NCI-H2196 treated with DMSO at 0.1 percent for 48 hours (cell line): ENCODE results near the gene DLEC1.
"Not testable (repeated sequence)": the region's sequence is repeated elsewhere in the genome, so short reads cannot be mapped to it uniquely, and the experiment has no call there.

ENCODE experiments used
- DNase-seq: peaks from one replicate; lab custom pipeline; 2025; ENCODE audit not compliant: unreplicated experiment; lab: John Stamatoyannopoulos, UW

DLEC1 gene

DNA sequence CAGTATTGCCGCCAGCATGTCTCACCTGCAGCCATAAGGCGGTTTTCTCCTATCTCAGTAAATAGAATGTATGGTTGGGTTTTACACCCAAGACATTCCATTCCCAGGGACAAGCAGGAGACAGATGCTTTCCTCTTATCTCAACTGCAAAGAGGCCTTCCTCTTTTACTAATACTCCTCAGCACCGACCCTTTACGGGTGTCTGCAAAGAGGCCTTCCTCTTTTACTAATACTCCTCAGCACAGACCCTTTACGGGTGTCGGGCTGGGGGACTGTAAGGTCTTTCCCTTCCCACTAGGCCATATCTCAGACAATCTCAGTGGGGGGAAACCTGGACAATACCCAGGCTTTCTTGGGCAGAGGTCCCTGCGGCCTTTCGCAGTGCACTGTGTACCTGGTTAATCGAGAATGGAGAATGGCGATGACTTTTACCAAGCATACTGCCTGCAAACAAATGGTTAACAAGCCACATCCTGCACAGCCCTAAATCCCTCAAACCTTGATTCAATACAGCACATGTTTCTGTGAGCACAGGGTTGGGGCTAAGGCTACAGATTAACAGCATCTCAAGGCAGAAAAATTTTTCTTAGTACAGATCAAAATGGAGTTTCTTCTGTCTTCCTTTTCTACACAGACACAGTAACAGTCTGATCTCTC is 96.7 kb downstream of the DLEC1 start:
- DNase-seq: not testable (repeated sequence)

DNA sequence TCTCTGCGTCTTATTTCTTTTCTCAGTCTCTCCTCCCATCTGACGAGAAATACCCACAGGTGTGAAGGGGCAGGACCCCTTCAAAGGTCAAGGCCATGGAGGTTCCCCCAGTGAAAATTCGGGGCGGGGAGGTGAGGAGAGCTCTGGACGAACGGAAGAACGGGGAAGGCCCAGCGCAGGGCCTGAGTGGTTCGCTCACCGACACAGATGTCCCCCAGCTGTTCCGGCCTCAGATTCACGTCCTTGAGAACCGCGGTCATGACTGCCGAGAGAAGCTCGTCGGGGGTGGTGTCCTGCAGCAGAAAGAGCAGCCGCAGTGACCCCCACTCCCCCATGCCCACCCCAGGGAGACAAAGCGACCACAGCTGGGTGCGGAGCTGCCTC is 97.4 kb downstream of the DLEC1 start:
- DNase-seq: no peak

GRCh38 chr3:38136777-38137614 is 98.0 kb downstream of the DLEC1 start, which contains the start of gene ACAA1:
ACAA1 (minus strand) TSS chr3:38137127; CDS start chr3:38137035, 92 bp downstream.
- DNase-seq: peak; percentile 83

DNA sequence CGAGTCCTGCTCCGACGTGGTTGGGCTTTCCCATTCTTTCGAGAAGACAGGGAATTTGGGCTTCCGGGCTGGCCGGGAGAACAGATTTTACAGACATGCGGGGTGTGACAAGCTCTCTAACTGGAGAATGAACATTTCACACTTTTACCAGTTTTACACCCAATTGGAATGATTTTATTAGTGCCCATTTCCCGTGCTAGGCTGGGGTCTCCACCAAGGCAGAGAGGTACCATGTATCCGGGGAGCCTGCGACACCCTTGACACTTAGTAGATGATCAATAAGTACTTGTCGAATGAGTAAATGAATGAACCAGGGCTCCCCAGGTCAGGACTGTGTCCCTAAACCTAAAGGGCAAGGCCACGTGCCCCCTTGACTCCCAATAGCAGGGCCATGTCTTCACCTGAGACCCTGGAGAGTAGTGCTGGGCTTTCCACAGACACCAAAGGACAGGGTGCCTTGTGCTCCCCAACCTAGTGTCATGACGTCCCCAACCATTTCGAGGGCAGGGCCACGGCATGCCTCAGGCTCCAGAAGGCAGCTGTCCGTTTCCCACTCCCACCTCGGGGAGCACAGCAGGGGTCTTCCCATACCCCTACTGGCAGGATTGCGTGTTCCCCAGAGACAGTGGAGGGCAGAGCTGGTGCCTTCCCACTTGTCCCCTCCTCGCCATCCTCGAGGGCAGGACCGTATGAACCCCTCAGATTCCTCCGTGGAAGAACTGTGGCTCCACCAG is 98.8 kb downstream of the DLEC1 start:
- DNase-seq: no peak

- no peak for DNase-seq
Observed at GRCh38 chr3:38138349-38139190, 99.6 kb downstream of the DLEC1 start, which contains the start of gene MYD88. MYD88 (plus strand) TSS chr3:38138661; CDS start chr3:38138701, 40 bp downstream.

DNA sequence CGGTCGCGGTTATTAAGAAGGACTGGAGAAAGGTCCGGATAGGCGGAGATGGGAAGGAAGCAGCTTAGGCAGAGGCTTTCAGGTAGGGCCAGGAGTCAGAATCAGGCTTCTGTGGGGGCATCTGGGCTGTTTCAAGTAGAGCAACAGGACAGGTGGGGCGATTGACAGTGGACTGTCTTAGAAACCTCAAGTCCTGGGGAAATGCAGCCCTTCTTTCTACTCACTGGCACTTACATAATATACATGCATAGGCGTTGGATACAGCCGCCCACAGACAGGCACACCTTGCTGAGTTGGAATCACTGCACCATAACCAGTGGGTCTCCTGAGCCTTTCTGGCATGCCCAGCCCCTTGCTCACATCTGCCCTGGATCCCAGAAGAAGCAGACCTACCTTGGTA is 100.2 kb downstream of the DLEC1 start:
- DNase-seq: no peak

DNA sequence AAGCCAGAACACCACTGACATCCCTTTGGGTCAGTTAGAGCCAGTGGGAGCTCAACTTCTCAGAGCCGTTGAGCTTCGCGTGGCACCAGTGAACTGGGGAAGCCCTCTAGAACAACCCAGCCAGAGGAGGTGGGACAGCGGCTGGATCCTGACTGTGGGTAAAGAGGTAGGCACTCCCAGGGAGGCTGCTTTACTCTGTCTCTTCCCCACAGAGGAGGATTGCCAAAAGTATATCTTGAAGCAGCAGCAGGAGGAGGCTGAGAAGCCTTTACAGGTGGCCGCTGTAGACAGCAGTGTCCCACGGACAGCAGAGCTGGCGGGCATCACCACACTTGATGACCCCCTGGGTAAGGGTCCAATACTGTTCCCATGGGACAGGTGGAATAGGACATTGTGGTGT is 100.6 kb downstream of the DLEC1 start:
- DNase-seq: no peak

DNA sequence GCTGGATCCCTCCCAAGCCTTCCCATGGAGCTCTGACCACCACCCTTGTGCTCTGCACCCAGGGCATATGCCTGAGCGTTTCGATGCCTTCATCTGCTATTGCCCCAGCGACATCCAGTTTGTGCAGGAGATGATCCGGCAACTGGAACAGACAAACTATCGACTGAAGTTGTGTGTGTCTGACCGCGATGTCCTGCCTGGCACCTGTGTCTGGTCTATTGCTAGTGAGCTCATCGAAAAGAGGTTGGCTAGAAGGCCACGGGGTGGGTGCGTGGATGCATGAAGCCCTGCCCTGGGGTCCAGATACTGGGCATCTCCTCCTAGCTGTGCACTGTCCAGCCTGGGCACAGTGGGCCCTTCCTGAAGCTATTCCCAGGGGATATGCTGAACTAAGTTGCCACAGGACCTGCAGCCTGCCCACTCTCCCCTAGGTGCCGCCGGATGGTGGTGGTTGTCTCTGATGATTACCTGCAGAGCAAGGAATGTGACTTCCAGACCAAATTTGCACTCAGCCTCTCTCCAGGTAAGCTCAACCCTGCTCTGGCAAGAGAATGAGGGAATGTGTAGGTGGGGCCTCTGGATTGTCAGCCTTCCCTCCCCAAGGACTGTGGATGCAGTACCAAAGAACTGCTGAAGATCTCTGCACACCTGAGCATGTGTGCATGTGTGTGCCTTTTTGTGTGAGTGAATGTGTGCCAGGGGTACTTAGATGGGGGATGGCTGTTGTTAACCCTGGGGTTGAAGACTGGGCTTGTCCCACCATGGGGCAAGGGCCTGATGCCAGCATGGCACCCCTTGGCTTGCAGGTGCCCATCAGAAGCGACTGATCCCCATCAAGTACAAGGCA is 101.5 kb downstream of the DLEC1 start:
- DNase-seq: no peak

DNA sequence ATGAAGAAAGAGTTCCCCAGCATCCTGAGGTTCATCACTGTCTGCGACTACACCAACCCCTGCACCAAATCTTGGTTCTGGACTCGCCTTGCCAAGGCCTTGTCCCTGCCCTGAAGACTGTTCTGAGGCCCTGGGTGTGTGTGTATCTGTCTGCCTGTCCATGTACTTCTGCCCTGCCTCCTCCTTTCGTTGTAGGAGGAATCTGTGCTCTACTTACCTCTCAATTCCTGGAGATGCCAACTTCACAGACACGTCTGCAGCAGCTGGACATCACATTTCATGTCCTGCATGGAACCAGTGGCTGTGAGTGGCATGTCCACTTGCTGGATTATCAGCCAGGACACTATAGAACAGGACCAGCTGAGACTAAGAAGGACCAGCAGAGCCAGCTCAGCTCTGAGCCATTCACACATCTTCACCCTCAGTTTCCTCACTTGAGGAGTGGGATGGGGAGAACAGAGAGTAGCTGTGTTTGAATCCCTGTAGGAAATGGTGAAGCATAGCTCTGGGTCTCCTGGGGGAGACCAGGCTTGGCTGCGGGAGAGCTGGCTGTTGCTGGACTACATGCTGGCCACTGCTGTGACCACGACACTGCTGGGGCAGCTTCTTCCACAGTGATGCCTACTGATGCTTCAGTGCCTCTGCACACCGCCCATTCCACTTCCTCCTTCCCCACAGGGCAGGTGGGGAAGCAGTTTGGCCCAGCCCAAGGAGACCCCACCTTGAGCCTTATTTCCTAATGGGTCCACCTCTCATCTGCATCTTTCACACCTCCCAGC is 102.4 kb downstream of the DLEC1 start:
- DNase-seq: no peak

DNA sequence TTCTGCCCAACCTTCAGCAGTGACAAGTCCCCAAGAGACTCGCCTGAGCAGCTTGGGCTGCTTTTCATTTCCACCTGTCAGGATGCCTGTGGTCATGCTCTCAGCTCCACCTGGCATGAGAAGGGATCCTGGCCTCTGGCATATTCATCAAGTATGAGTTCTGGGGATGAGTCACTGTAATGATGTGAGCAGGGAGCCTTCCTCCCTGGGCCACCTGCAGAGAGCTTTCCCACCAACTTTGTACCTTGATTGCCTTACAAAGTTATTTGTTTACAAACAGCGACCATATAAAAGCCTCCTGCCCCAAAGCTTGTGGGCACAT is 102.9 kb downstream of the DLEC1 start:
- DNase-seq: no peak

GRCh38 chr3:38142959-38143358 is 104.0 kb downstream of the DLEC1 start:
- DNase-seq: no peak

DNA sequence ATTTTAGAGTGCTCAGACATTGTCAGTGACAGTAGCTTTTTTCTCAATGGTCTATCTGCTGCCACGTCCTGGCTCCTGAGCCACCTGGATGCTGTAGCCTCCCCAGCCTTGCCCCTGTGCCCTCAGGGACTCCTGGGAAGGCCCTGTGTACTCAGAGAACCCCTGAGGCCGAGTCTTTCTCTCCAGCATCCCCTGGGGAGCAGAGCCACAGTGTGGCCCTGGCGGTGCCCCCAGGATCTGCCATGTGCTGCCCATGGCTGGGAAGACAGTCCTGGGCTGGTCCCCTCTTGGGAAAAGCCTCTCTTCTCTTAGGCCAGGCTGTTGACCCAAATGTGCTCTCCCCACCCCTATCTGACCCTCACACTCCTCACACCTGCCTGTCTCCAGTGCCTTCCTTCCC is 104.5 kb downstream of the DLEC1 start:
- DNase-seq: no peak

GRCh38 chr3:38146504-38146903 is 107.5 kb downstream of the DLEC1 start:
- no peak for DNase-seq

GRCh38 chr3:38147421-38147820 is 108.4 kb downstream of the DLEC1 start:
- no peak for DNase-seq

- no peak for DNase-seq
Observed at GRCh38 chr3:38148311-38148882, 109.4 kb downstream of the DLEC1 start.

DNA sequence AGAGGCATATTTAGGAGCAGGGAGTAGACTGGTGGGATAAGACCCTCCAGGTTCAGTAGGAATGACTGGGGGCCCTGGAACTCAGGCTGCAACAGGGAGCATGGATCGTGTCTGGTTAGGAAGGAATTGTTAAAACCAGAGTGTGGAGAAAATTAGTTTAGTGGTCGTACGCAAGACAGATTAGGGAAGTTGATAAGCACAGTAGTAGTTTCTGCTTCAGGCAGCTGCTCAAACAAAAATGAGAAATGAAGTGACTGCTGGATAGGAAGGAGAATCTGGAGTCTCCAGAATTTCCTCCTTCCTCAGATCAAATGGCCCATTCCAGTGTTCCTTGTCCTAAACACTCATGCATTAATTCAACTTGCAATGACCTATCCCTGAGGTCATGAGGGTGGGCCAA is 110.7 kb downstream of the DLEC1 start:
- DNase-seq: no peak

DNA sequence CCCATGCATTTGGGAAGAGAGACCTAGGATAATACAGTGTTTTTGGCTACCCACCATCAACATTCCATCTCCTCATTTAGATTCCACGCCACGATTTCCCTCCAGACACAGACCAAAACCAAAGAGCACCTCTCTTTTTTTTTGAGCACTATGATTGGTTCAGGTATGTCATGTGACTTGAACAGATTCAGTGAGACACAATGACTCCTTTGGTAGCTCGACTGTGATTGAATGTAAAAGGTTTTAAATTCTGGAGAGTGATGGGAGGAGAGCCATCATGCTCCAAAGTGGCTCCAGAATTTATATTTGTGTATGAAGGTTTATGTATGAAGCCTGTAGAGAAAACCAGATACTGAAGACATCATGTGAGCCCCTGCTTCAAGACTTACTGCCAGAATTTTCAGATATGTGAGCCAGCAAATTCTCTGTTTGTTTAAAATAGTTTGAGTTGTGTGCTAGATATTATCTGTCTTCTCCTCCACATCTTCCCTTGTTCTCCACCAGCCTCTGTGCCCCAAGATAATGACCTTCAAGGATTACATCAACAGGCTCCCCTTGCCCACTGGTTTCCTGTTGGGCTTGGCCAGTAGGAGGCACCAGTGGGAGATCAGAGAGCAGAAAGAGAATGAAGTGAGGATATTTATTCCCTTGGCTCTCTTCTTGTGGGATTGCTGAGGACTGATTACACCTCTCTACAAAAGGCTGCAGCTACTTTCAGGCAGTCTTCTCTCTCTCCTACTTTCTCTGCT is 111.9 kb downstream of the DLEC1 start:
- no peak for DNase-seq

GRCh38 chr3:38151667-38152265 is 112.8 kb downstream of the DLEC1 start:
- no peak for DNase-seq
